Dermis microvascular lymphatic vessel endothelial cell (primary cell): ENCODE data around the gene UGCG. TPM values are rescaled to one million over a fixed set of nuclear protein-coding genes. Genes with fewer than 3 reads are reported as not detected.
A peak's percentile ranks its signal among the peaks of the same experiment; 100 is the strongest.
"Not testable (repeated sequence)": the region's sequence is repeated elsewhere in the genome, so short reads cannot be mapped to it uniquely, and the experiment has no call there.

Source experiments
- DNase-seq, 2 donors: peaks; one replicate each; pipeline versions ENCODE4 v3.0.0 to v3.0.0-alpha.2; 2010; ENCODE audit warnings: low read depth in 2 of 2
- total RNA-seq: library from RNA; depleted of rRNA; stranded (reverse); fragments of >200 nt; gene quantifications from 2 replicates; pipeline ENCODE4 v1.2.1, GENCODE V29; 2014

UGCG gene
- total RNA-seq = 54.7 and 141 TPM in 2 replicates

DNA sequence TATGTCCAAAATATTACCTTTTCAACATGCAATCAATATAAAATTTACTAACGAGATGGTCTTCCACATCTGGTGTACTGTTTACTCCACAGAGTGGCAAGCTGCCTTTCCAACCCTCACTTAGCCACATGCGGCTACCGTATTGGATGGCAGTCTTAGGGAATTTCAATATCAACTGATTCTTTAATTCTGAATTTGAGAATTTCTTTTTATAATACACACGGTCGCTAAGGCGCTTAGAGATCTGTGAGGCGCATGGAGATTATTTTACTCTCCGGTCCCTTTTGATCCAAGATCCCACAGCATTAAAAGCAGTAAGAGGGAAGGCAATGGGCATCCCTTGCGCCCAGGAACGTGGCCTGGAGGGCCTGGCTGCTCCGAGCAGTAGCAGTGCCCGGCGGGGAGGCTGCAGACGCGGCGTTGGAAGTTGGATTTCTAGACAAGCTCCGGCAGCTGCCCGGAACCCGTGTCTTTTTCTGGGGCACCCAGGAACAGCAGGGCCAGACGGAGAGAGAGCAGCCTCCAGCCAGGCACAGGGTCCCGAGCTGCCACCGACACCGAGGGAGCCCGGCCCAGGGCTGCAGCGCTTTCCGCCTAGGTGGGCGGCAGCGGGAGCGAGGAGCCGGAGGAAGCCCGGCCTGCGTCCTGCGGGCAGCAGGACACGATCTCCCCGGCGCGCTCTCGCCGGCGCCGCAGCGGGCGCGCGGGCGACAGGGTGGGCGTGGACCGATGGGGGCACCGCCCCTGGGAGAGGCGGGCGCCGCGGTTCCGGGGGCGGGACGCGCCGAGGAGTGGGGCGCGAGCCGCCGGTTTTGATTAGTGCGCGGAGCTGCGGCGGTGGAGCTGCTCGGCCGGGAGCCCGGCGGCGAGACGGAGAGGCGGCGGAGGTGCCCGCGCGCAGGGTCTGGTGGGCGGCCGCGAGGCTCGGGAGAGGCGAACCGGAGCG lies at the start of gene UGCG:
Gene UGCG (plus strand): TSS at position 819 of the 946 bp plus-strand sequence. CDS start 402 bp downstream, outside the sequence.
- DNase-seq = peak; percentile 73 to 92

GRCh38 chr9:111851553-111851952 lies 45.1 kb upstream of the UGCG start:
- peak in 1 of 2 donors; percentile 18 for DNase-seq

GRCh38 chr9:111852291-111852690 lies 44.3 kb upstream of the UGCG start:
- DNase-seq = no peak

DNA sequence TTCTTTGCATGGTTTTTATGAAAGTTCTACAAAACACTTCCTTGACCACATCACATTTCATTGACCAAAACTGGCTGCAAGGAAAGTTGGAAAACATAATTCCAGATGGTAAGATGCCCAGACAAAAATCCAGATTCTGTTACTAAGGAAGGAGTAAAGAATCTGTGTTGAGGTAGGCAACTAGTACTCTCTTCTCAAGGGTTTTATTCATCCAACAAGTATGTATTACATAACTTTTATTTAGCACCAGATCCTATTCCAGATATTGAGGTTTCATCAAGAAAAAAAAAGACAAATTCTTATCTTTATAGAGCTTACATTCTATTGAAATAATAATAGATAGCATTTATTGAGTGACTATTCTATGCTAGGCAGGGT lies 43.2 kb upstream of the UGCG start:
- DNase-seq = no peak

DNA sequence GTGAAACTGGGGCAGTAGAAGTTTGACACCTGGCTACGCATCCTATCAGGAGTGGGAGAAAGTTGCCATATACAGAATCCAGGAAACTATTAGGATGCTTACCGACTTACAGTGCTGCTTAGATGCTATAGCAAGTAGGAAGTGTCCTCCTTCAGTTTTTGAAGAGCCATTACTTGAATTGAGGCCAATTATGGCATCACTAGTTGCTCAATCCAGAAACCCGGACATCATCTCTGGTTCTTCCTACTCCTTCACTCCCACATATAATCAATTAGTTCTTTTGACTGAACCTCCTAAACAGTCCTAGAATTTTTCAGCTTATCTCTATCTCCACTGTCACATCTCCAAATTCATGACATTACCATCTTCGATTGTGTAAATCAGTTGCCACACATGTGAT lies 41.8 kb upstream of the UGCG start:
- DNase-seq = no peak

DNA sequence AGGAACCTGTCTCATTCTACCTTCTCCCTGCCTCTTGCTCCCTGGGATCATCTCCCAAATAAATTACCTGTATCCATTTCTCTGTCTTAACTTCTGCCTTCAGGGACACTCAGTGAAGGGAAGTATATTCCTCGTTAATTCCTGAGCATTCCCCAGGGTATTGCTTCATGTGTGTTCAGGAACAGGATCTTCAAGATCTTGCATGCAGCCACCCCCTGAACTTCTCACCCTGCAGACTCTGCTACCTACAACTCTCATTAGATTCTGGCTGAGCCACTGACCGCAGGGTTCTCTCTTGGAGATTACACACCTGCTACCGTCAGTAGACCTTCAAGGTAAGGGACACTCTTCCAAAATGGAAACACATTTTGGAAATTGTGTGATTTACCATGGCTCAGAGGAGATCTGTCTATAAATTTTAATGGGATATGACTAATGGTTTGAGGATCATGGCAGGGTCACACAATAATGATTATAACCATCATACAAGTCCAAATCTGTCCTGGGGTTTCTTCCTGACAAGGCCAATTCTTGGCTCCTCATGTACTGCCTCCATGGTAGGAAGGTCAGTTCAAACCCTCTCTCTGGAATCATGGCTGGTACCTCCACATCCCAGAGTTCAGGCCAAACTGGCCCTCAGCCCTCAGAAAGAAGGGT lies 38.9 kb upstream of the UGCG start:
- no peak for DNase-seq

DNA sequence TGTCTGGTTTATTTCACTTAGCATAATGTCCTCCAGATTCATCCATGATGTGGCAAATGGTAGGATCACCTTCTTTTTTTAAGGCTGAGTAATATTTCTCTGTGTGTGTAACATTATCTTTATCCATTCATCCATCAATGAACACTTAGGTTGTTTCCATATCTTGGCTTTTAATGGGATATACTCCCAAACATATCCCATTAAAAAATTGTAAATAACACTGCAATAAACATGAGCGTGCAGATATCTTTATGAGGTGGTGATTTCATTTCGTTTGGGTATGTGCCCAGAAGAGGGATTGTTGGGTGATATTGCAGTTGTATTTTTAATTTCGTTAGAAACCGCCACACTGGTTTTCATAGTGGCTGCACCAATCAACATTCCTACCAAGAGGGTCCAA lies 36.2 kb upstream of the UGCG start:
- no peak for DNase-seq

DNA sequence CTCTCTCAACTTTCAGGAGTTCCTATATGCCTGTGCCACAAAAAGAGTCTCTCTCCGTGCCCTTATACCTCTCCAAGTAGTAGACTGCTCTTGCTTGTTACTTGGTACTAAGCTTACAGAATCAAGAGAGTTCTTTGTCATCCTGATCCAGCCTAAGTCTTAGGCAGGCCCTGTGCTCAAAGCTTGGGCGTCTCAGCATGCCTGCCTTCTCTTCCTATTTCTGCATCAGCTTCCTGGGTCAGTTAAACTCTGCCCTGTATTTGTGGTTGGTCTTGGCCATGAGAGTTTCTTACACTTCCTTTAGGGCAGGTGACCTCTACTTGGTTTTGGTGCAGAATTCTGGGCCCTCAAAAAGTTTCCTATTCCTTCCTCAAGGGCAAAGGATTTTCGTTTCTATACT lies 33.0 kb upstream of the UGCG start:
- no peak for DNase-seq

GRCh38 chr9:111866976-111867375 lies 29.6 kb upstream of the UGCG start:
- peak in 1 of 2 donors; percentile 76 for DNase-seq

DNA sequence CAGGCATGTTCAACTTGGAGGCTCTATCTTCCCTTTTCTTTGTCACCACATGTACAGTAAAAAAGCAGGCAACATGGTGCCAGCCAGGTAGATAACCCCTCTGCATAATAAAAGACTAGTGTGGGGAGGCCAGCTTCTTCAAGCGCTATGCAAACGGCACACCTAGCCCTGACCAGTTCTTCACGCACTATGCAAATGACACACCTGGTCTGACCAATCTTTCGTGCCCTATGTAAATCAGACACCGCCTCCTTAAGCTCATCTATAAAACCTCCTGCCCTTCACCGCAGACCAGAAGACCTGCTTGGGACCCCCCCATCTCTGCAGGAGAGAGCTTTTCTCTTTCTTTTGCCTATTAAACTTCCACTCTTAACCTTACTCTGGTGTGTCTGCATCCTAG lies 28.1 kb upstream of the UGCG start:
- DNase-seq = no peak

- DNase-seq = no peak
Observed at GRCh38 chr9:111870774-111871498, 25.7 kb upstream of the UGCG start.

DNA sequence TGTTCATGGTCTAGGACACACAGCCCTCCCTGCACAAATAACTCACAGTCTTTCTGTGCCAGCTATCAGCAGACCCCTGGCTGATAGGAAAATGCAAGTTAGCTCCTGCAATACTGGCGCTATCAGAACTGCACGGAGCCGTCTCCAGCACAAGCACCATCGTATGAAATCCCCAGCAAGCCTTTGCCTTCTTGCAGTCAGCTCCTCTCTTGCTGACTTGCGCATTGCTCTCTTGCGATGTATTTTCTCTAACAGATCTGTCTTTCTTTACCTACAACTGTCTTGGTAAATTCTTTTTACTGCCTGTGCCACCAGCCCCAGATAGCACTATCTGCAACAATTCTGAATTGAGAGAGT lies 25.1 kb upstream of the UGCG start:
- DNase-seq = no peak

GRCh38 chr9:111872886-111873285 lies 23.7 kb upstream of the UGCG start:
- DNase-seq = no peak

DNA sequence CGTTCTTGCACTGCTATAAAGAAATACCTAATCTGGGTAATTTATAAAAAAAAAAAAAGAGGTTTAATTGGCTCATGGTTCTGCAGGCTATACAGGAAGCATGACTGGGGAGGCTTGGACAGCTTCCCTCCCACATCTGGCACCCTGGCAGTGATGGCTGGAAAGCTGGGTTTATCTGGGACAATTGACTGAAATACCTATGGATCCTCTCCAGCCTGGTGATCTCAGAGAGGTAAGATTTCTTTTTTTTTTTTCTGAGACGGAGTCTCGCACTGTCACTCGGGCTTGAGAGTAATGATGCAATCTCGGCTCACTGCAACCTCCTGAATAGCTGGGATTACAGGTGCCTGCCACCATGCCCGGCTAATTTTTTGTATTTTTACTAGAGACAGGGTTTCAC lies 22.7 kb upstream of the UGCG start:
- DNase-seq = no peak

- no peak for DNase-seq
Observed at GRCh38 chr9:111874500-111874899, 22.1 kb upstream of the UGCG start.

DNA sequence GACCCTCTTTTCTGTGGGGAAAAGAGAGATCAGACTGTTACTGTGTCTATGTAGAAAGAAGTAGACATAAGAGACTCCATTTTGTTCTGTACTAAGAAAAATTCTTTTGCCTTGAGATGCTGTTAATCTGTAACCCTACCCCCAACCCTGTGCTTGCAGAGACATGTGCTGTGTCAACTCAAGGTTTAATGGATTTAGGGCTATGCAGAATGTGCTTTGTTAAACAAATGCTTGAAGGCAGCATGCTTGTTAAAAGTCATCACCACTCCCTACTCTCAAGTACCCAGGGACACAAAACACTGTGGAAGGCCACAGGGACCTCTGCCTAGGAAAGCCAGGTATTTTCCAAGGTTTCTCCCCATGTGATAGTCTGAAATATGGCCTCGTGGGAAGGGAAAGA lies 21.3 kb upstream of the UGCG start:
- not testable (repeated sequence) for DNase-seq

DNA sequence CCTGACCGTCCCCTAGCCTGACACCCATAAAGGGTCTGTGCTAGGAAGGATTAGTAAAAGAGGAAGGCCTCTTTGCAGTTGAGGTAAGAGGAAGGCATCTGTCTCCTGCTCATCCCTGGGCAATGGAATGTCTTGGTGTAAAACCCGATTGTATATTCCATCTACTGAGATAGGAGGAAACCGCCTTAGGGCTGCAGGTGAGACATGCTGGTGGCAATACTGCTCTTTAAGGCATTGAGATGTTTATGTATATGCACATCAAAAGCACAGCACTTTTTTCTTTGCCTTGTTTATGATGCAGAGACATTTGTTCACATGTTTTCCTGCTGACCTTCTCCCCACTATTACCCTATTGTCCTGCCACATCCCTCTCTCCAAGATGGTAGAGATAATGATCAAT lies 20.9 kb upstream of the UGCG start:
- not testable (repeated sequence) for DNase-seq

GRCh38 chr9:111876179-111876578 lies 20.4 kb upstream of the UGCG start:
- DNase-seq = no peak

DNA sequence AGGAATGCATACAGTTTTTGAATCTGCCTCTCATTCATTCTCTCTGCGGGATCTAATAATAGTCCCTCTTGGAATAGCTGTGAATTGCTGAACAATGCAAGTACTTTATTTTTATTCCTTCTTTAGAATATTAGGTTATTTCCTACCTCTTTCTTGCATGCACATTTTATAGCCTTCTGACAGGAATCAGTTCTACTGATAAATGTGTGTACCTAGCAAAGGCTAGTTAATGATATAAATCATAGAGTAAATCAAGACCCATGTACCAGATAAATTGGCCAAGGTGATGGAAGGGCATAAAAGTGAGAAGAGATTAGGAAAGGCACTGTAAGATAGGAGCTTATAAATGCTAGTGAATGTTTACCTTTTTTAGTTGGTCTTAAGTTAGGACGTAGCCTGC lies 19.2 kb upstream of the UGCG start:
- DNase-seq = no peak

GRCh38 chr9:111878946-111879345 lies 17.7 kb upstream of the UGCG start:
- DNase-seq = no peak

- no peak for DNase-seq
Observed at GRCh38 chr9:111886983-111887718, 9.5 kb upstream of the UGCG start.

GRCh38 chr9:111890334-111890733 lies 6.3 kb upstream of the UGCG start:
- no peak for DNase-seq
